ENCODE data around the gene ISYNA1. TPM values are rescaled to one million over a fixed set of nuclear protein-coding genes. Genes with fewer than 3 reads are reported as not detected.

ISYNA1 gene
- total and polyA plus RNA-seq, 2 of the 13 experiments (the other 11 are each of a cell fraction or from before 2014, with no cell fraction given), result 29.6 to 48.5 TPM

- Histone ChIP-seq H2AFZ (ENCODE audit: low read length) (no peak overlapping the region), H3K4me3 (replicated peaks in 1 of 3; ENCODE audit: insufficient read depth in 1 of 3, low read depth in 2 of 3, low read length in 3 of 3) (no peak overlapping the region), H3K27ac (ENCODE audit: extremely low read length, insufficient read depth, low read length) (no peak overlapping the region), H4K20me1 (ENCODE audit: insufficient read depth, low read length) (no peaks in the 10 kb centered on the region), H3K79me2 (ENCODE audit: insufficient read depth, low read length) (no peaks in the 10 kb centered on the region), H3K36me3 (replicated peaks in 1 of 2; ENCODE audit: control insufficient read depth in 1 of 2, insufficient read depth in 2 of 2, low read length in 2 of 2) (no peaks in the 10 kb centered on the region), H3K9me3 (ENCODE audit: low read length) (no peaks in the 10 kb centered on the region), H3K4me2 (ENCODE audit: low read depth, low read length) (no peak overlapping the region), H3K9ac (ENCODE audit: insufficient read depth, low read depth, low read length) (no peak overlapping the region), H3K27me3 (ENCODE audit: control insufficient read depth in 1 of 2, insufficient read depth in 2 of 2, low read length in 2 of 2) (no peaks in the 10 kb centered on the region), H3K4me1 (ENCODE audit: insufficient read depth, low read length) (peaks cover 38% of the 10 kb centered on the region)
- ATAC-seq (peak; percentile 62), FAIRE-seq (no peak), DNase-seq (ENCODE audit: low spot score) (no peak)
- BruUV-seq (replicated peaks), result no TSS peak
- intact Hi-C loops (cut with micrococcal nuclease; ENCODE audit: unreplicated experiment) (no loop called here), in situ Hi-C loops (cut with HindIII; ENCODE audit: extremely low pct_ligation_motif_present, low pct_unique_long_range_greater_than_20kb) (loop anchor here (10.0 kb wide), 1 partner anchor 63 kb away; the partner anchor contains the start of gene PGPEP1)
- WGBS (ENCODE audit: low lambda C conversion rate), result 47% methylated on average over 7 of the region's 10 CpGs
- CTCF ChIA-PET (ENCODE audit: low intra/inter-chr PET ratio, low total read pairs), result interaction anchor here (2.3 to 4.4 kb wide), 2 partner anchors 20 to 58 kb away, joined by 8 to 31 read pairs; no protein-coding TSS in a partner anchor
- POLR2A ChIA-PET, result no interaction called here
- TF ChIP-seq RCOR2 (CRISPR knock-in tag; IDR thresholded peaks at IDR 0.05) (no peak), KDM6A (CRISPR knock-in tag; IDR thresholded peaks at IDR 0.05; ENCODE audit: low read depth) (no peak), SAP130 (CRISPR knock-in tag; IDR thresholded peaks at IDR 0.05; ENCODE audit: low read depth) (peak; percentile 34; the same call in 1 of the 2 replicates), RARA (CRISPR knock-in tag; IDR thresholded peaks at IDR 0.05) (0 out of 2 replicates have a peak, but pooled peaks have one; percentile 13), XRCC5 (optimal IDR thresholded peaks at IDR 0.05; ENCODE audit: low read length) (peak; percentile 59), U2AF2 (IDR thresholded peaks at IDR 0.05; ENCODE audit: low read depth, low read length) (no peak), TBX3 (IDR thresholded peaks at IDR 0.05; ENCODE audit: borderline replicate concordance) (no peak), E2F5 (CRISPR knock-in tag; conservative IDR thresholded peaks at IDR 0.05) (no peak), ZSCAN9 (CRISPR knock-in tag; IDR thresholded peaks at IDR 0.05; ENCODE audit: borderline replicate concordance) (no peak), ZBTB38 (CRISPR knock-in tag; IDR thresholded peaks at IDR 0.05) (0 out of 2 replicates have a peak, but pooled peaks have one; percentile 33), PRPF4 (IDR thresholded peaks at IDR 0.05; ENCODE audit: low read depth, low read length, poor library complexity, severe bottlenecking) (no peak), SSRP1 (CRISPR knock-in tag; IDR thresholded peaks at IDR 0.05) (no peak), ATRX (CRISPR knock-in tag; IDR thresholded peaks at IDR 0.05; ENCODE audit: borderline replicate concordance) (no peak), CREB1 (IDR thresholded peaks at IDR 0.05) (0 out of 2 replicates have a peak, but pooled peaks have one; percentile 13), CREB1 (CRISPR knock-in tag; IDR thresholded peaks at IDR 0.05) (no peak), KDM5B (CRISPR knock-in tag; IDR thresholded peaks at IDR 0.05; ENCODE audit: borderline replicate concordance) (peak; percentile 14; the same call in 1 of the 2 replicates), ZNF572 (CRISPR knock-in tag; IDR thresholded peaks at IDR 0.05) (no peak), RAD21 (CRISPR knock-in tag; IDR thresholded peaks at IDR 0.05) (peak; percentile 61; the same call in 1 of the 2 replicates), SRSF1 (optimal IDR thresholded peaks at IDR 0.05; ENCODE audit: low read depth, low read length) (no peak), ZNF770 (CRISPR knock-in tag; IDR thresholded peaks at IDR 0.05) (0 out of 2 replicates have a peak, but pooled peaks have one; percentile 32), HMGXB4 (CRISPR knock-in tag; IDR thresholded peaks at IDR 0.05; ENCODE audit: borderline replicate concordance in 1 of 2, low read depth in 1 of 2) (0 out of 4 replicates have a peak, but pooled peaks of 1 of the 2 experiments have one; percentile 23), CBX1 (IDR thresholded peaks at IDR 0.05; ENCODE audit: low read depth) (no peak)
Observed at GRCh38 chr19:18408053-18408476, 29.9 kb downstream of the ISYNA1 start.
